G401 (cell line): ENCODE results near the gene CHFR. TPM values are rescaled to one million over a fixed set of nuclear protein-coding genes. Genes with fewer than 3 reads are reported as not detected.

ENCODE experiments used
- DNase-seq: peaks from one replicate; pipeline ENCODE4 v3.0.0-alpha.2; 2015; ENCODE audit warnings: low spot score
- in situ Hi-C: cut with HindIII; loops from 2 replicates; pipeline ENCODE4 v1.10.0; 2016; ENCODE audit warnings: low sequenced_read_pairs, mixed read lengths
- total RNA-seq: library from RNA; depleted of rRNA; stranded (reverse); fragments of >200 nt; shearing (Covaris generic); gene quantifications from 2 replicates; pipeline ENCODE4 v1.2.3, GENCODE V29; 2014; rRNA removed

The CHFR gene
- total RNA-seq, 1 experiment from 2014 or later: 38.6 TPM

DNA sequence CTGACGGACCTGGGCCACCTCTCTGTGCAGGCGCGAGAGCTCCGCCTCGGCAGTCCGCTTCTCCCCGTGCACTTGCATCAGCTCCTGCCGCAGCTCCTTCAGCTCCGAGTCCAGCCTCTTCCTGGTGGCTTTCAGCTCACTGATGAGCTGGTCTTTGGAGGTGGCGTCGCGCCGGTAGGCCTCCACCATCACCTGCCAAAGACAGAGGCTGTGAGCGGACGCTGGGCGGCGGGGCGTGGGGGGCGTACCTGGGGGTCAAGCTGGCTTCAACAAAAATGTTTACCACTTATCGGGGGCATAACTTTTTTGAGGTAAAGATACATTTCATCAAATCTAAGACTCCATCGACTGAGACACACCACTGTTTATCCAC lies 98.3 kb downstream of the CHFR start:
- in situ Hi-C loops: no loop called here
- no peak for DNase-seq

DNA sequence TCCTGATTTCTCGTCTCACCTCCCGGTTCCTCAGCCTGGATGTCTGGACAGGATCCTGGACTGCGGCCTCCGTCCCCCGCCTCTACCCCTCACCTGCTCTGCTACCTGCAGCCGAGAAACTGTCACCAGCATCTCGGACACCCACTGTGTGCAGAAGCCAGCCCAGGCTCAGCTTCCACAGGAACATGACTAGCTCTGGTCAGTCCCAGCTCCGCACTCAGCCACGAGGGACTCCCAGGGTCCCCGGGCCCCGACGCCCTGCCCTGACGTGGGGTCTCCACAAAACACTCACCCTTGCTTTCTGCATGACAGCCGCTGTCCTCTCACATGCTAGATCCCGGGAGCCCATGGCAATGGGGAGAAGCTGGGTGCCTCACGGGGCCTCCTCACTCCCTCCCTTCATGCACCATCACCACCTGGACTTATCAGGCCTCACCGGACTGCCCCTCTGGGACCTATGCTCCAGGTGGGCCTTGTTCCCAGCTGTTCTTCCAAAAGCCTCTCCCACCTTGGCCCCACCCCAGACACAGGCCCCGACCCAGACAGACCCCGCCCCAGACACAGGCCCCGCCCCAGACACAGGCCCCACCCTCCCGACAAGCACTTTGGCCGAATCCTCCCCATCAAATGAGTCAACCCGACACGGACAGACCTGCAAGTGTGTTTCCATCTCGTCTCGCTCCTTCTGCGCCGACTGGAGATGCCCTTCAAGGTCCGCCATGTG lies 98.9 kb downstream of the CHFR start:
- in situ Hi-C loops: no loop called here
- DNase-seq: no peak

DNA sequence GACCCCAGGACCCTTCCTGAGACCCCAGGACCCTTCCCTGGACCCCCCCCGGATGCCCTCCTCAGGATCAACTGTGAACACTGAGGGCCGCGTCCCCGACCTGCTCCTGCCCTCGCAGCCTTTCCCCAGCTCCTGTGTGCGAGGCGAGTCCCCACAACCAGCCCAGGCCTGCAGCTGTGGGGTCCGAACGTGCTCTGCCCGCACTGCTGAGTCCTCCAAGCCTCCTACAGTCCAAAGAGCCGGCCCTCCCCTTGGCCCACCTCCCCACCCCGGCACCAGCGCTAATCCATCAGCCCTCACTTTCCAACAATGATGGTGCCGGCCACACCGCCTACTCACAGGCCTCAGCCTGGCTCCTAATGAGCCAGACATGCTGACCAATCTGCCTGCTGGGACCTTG lies 99.5 kb downstream of the CHFR start:
- no peak for DNase-seq
- in situ Hi-C loops: no loop called here

DNA sequence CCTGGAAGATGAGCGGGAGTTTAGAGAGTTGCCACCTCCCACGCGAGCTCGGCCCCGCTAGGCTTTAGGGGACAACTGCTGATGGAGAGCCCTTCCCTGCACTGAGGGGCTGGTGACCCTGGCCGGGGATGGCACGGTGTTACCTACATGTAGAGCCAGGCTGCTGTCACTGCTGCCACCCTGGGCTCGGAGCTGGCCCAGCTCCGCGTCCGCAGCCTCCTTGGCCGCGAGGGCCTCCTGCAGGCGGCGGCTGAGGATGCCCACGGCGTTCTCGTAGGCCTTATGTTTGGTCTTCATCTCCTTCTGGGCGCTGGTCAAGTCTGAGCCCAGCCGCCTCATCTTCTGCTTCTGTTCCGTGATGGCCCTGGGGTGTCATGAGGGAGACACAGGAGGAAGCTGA lies 101.2 kb downstream of the CHFR start:
- in situ Hi-C loops: no loop called here
- DNase-seq: no peak

DNA sequence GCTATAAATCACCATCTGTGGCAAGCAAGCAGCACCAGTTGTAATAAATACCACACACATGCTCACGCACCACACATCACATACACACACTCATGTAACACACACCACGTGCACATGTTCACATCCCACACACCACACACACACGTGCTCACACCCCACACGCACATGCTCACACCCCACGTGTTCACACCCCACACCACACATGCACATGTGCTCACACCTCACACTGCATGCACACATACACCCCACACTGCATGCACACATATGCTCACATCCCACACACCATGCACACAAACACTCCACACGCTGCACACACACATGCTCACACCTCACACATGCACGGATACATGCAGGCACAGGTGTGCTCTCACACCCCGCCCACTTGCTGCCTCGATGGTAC lies 102.8 kb downstream of the CHFR start:
- in situ Hi-C loops: no loop called here

DNA sequence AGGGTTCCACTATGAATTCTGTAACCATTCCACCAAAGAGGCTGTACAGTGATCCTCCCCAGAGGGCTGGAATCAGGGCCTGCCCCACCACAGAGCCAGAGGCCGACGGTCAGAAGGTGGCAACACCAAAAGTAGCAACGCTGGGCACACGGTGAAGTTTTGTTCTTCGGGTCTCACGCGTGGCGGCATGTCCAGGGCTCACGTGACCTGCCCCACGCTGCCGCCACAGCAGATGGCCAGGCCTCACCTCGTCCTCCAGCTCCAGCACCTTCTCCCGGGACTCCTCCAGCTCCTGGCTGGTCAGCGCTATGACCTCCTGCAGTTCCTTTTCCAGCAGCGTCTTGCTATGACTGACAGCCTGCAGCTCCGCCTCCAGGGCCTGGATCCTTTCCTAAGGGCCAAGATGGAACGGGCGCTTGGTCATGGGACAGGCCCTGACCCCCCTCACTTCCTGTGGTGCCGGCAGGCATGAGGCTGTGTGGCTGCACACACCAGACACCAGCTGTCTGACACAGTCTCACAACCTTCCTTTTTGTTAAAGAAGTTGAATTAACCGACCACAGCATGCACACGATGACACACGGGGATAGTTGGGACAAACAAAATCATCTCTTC lies 103.4 kb downstream of the CHFR start:
- in situ Hi-C loops: no loop called here
- no peak for DNase-seq

More for the DNA sequence above, 102.8 kb downstream of the CHFR start:
- DNase-seq: no peak

Other genes with a start within 250 kb of the CHFR start
- 19.0 and 30.9 TPM in 2 replicates for gene POLE, start 200.3 kb downstream of the CHFR start, total RNA-seq
- 83.5 and 127 TPM in 2 replicates for gene PXMP2, start 200.0 kb downstream of the CHFR start, total RNA-seq
- gene PGAM5, start 176.8 kb downstream of the CHFR start, total RNA-seq: 112 and 121 TPM in 2 replicates
- gene ANKLE2, start 125.8 kb downstream of the CHFR start, total RNA-seq: 27.9 and 34.3 TPM in 2 replicates
- 13.6 and 24.7 TPM in 2 replicates for gene GOLGA3, start 58.7 kb downstream of the CHFR start, total RNA-seq
- 5.7 and 7.1 TPM in 2 replicates for gene ZNF605, start 68.7 kb upstream of the CHFR start, total RNA-seq
- gene ZNF26, start 98.8 kb upstream of the CHFR start, total RNA-seq: 10.5 and 17.5 TPM in 2 replicates
- 10.0 and 32.6 TPM in 2 replicates for gene ZNF84, start 149.9 kb upstream of the CHFR start, total RNA-seq
- gene ZNF140, start 193.3 kb upstream of the CHFR start, total RNA-seq: 19.8 and 30.4 TPM in 2 replicates
- gene ZNF891, start 242.7 kb upstream of the CHFR start, total RNA-seq: 1.4 and 1.6 TPM in 2 replicates
- gene ZNF10, start 243.0 kb upstream of the CHFR start, total RNA-seq: 4.7 and 5.1 TPM in 2 replicates